K562 (cell line): Measurements from ENCODE around the gene LLPH. TPM values are rescaled to one million over a fixed set of nuclear protein-coding genes. Genes with fewer than 3 reads are reported as not detected.
A peak's percentile ranks its signal among the peaks of the same experiment; 100 is the strongest.

Experiments
- FOXA1 ChIP-seq: fragments of 450-650 bp; IDR thresholded peaks from 2 replicates; pipeline ENCODE4 v1.6.1; 2016; ENCODE audit warnings: mild to moderate bottlenecking, borderline replicate concordance
- KDM5B ChIP-seq: fragments of 200-600 bp; sonication (generic); IDR thresholded peaks from 2 replicates; pipeline ENCODE4 v1.6.1; 2012; ENCODE audit warnings: low read depth, mild to moderate bottlenecking, moderate library complexity, low read length, control low read depth, inconsistent platforms; ENCODE audit not compliant: insufficient replicate concordance
- MYNN ChIP-seq, 2 experiments: sonication (generic); formaldehyde crosslinking in 1 of 2; IDR thresholded peaks; 2 replicates each; pipeline versions ENCODE4 v1.5.0 to v1.6.1; 2016 to 2020; ENCODE audit warnings: antibody characterized with exemption in 1 of 2, missing genetic modification reagents in 1 of 2
- NCOA4 ChIP-seq: fragments of 450-650 bp; IDR thresholded peaks from 2 replicates; pipeline ENCODE4 v1.6.1; 2018; ENCODE audit warnings: mild to moderate bottlenecking; ENCODE audit not compliant: partially characterized antibody
- RNF2 ChIP-seq: sonication (generic); IDR thresholded peaks from 2 replicates; pipeline ENCODE4 v1.6.1; 2016
- ZBTB1 ChIP-seq: sonication (generic); formaldehyde crosslinking; IDR thresholded peaks from 2 replicates; pipeline ENCODE4 v1.8.1; 2023; ENCODE audit warnings: missing genetic modification reagents, low read depth, mild to moderate bottlenecking, borderline replicate concordance
- ZNF263 ChIP-seq: sonication (generic); formaldehyde crosslinking; IDR thresholded peaks from 2 replicates; pipeline ENCODE4 v1.8.0; 2022; ENCODE audit warnings: mild to moderate bottlenecking, missing genetic modification reagents, borderline replicate concordance
- ZNF347 ChIP-seq: fragments of 450-650 bp; formaldehyde crosslinking; IDR thresholded peaks from 2 replicates; pipeline ENCODE4 v1.4.0; 2020; ENCODE audit warnings: low read depth, mild to moderate bottlenecking, moderate library complexity
- ZNF507 ChIP-seq: conservative IDR thresholded peaks from 2 replicates; pipeline ENCODE4 v1.6.1; 2017; ENCODE audit warnings: missing genetic modification characterization, missing compliant biosample characterization
- ZNF668 ChIP-seq: fragments of 250-450 bp; sonication (Bioruptor Pico); IDR thresholded peaks from 2 replicates; pipeline ENCODE4 v1.8.0; 2022; ENCODE audit warnings: mild to moderate bottlenecking, inconsistent platforms
- polyA plus RNA-seq, 8 experiments: library from polyadenylated mRNA; depleted of rRNA in 4 of 8; stranded (reverse) in 5 of 8; unstranded in 3 of 8; fragments of >200 nt; fragmentation: Nextera tagmentation in 2 of 8; fragmentation: Illumina TruSeq in 1 of 8; extraction: Ambion mirVana in 2 of 8; extraction: Trizol in 1 of 8; gene quantifications; 2 replicates each; pipeline versions ENCODE4 v1.2.1 to v1.2.3, GENCODE V29; 2011 to 2014; ENCODE audit warnings: inconsistent platforms in 1 of 8, missing spikeins in 1 of 8
- total RNA-seq, 7 experiments: library from RNA; depleted of rRNA in 6 of 7; stranded (reverse); fragments of >200 nt in 6 of 7; fragmentation: Illumina TruSeq in 2 of 7; extraction: Trizol in 2 of 7; gene quantifications; 2 replicates each; pipeline versions ENCODE4 v1.2.1 to v1.2.3, GENCODE V29; 2011 to 2021; ENCODE audit warnings: low replicate concordance in 1 of 7
- TF ChIP-seq, protein P1 (sequence below): fragments of 250-450 bp; sonication (Bioruptor Pico); IDR thresholded peaks from 2 replicates; pipeline ENCODE4 v1.5.1; 2021; ENCODE audit warnings: mild to moderate bottlenecking
- TF ChIP-seq, protein P2 (sequence below): fragments of 450-650 bp; IDR thresholded peaks from 2 replicates; pipeline ENCODE4 v1.6.1; 2016; ENCODE audit warnings: mild to moderate bottlenecking, moderate library complexity

The LLPH gene
- total and polyA plus RNA-seq, 9 of the 15 experiments (the other 6 are each of a cell fraction or from before 2014, with no cell fraction given): 19.1 to 87.3 (median 59.6) TPM

DNA sequence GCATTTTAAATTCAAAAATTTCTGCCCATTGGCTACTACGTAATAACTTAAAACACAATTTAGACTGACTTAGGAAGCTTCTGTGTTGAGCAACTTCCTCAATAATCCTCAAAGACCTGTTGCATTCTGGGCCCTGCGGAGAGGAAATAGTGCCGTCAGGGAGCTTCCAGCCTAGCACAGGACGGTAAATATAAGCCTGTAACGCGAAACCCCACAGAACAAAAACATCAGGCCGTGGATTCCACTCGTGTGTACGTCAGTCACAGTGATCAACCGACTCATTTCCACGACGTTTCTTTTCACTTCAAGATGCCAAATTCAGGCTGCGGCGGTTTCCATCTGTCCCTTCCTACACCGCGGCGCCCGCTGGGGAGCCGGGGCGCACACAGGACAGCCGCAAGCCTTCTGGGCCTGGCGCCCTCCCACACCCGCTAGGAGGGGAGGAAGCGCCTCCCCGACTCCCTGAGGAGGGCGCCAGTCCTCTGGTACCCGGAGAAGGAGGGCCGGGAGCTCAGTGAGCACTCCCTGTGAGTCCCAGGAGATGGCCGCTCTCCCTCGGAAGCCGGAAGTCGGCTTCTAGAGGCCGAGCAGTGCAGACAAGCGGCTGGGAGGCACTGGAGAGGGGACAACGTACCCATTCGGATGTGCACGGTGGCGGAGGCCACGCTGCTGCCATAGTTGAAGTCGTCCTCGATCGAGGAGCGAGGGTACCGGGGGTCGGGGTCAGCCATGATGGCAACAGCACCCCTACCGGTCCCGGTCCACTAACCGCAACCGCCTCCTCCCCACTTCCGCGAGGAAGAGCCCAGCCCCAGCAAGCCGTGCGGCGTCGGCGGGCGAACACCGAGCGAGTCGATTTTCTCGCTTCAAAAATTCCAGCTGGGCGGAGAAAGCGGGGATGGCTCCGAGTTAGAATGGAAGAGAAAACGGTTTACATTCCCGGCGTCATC lies 38.9 kb upstream of the LLPH start, which contains the start of gene TMBIM4 (continued):
- TF ChIP-seq RNF2 (peak; percentile 65; the same call in 1 of the 2 replicates), ZNF263 (peak; percentile 99), ZNF668 (CRISPR knock-in tag) (no peak), NCOA4 (no peak), ZNF507 (tag) (no peak), MYNN (IDR thresholded peaks at IDR 0.05) (0 out of 2 replicates have a peak, but pooled peaks have one; percentile 15), MYNN (CRISPR knock-in tag; IDR thresholded peaks at IDR 0.05) (no peak), ZNF347 (no peak), ZBTB1 (CRISPR knock-in tag) (peak; percentile 80; the same call in 1 of the 2 replicates), FOXA1 (no peak), KDM5B (peak; percentile 89)
- TF ChIP-seq, protein P1, sequence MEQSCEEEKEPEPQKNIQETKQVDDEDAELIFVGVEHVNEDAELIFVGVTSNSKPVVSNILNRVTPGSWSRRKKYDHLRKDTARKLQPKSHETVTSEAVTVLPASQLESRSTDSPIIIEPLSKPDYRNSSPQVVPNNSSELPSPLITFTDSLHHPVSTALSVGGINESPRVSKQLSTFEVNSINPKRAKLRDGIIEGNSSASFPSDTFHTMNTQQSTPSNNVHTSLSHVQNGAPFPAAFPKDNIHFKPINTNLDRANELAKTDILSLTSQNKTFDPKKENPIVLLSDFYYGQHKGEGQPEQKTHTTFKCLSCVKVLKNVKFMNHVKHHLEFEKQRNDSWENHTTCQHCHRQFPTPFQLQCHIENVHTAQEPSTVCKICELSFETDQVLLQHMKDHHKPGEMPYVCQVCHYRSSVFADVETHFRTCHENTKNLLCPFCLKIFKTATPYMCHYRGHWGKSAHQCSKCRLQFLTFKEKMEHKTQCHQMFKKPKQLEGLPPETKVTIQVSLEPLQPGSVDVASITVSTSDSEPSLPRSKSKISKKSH (CRISPR knock-in tag): no peak
- TF ChIP-seq, protein P2, sequence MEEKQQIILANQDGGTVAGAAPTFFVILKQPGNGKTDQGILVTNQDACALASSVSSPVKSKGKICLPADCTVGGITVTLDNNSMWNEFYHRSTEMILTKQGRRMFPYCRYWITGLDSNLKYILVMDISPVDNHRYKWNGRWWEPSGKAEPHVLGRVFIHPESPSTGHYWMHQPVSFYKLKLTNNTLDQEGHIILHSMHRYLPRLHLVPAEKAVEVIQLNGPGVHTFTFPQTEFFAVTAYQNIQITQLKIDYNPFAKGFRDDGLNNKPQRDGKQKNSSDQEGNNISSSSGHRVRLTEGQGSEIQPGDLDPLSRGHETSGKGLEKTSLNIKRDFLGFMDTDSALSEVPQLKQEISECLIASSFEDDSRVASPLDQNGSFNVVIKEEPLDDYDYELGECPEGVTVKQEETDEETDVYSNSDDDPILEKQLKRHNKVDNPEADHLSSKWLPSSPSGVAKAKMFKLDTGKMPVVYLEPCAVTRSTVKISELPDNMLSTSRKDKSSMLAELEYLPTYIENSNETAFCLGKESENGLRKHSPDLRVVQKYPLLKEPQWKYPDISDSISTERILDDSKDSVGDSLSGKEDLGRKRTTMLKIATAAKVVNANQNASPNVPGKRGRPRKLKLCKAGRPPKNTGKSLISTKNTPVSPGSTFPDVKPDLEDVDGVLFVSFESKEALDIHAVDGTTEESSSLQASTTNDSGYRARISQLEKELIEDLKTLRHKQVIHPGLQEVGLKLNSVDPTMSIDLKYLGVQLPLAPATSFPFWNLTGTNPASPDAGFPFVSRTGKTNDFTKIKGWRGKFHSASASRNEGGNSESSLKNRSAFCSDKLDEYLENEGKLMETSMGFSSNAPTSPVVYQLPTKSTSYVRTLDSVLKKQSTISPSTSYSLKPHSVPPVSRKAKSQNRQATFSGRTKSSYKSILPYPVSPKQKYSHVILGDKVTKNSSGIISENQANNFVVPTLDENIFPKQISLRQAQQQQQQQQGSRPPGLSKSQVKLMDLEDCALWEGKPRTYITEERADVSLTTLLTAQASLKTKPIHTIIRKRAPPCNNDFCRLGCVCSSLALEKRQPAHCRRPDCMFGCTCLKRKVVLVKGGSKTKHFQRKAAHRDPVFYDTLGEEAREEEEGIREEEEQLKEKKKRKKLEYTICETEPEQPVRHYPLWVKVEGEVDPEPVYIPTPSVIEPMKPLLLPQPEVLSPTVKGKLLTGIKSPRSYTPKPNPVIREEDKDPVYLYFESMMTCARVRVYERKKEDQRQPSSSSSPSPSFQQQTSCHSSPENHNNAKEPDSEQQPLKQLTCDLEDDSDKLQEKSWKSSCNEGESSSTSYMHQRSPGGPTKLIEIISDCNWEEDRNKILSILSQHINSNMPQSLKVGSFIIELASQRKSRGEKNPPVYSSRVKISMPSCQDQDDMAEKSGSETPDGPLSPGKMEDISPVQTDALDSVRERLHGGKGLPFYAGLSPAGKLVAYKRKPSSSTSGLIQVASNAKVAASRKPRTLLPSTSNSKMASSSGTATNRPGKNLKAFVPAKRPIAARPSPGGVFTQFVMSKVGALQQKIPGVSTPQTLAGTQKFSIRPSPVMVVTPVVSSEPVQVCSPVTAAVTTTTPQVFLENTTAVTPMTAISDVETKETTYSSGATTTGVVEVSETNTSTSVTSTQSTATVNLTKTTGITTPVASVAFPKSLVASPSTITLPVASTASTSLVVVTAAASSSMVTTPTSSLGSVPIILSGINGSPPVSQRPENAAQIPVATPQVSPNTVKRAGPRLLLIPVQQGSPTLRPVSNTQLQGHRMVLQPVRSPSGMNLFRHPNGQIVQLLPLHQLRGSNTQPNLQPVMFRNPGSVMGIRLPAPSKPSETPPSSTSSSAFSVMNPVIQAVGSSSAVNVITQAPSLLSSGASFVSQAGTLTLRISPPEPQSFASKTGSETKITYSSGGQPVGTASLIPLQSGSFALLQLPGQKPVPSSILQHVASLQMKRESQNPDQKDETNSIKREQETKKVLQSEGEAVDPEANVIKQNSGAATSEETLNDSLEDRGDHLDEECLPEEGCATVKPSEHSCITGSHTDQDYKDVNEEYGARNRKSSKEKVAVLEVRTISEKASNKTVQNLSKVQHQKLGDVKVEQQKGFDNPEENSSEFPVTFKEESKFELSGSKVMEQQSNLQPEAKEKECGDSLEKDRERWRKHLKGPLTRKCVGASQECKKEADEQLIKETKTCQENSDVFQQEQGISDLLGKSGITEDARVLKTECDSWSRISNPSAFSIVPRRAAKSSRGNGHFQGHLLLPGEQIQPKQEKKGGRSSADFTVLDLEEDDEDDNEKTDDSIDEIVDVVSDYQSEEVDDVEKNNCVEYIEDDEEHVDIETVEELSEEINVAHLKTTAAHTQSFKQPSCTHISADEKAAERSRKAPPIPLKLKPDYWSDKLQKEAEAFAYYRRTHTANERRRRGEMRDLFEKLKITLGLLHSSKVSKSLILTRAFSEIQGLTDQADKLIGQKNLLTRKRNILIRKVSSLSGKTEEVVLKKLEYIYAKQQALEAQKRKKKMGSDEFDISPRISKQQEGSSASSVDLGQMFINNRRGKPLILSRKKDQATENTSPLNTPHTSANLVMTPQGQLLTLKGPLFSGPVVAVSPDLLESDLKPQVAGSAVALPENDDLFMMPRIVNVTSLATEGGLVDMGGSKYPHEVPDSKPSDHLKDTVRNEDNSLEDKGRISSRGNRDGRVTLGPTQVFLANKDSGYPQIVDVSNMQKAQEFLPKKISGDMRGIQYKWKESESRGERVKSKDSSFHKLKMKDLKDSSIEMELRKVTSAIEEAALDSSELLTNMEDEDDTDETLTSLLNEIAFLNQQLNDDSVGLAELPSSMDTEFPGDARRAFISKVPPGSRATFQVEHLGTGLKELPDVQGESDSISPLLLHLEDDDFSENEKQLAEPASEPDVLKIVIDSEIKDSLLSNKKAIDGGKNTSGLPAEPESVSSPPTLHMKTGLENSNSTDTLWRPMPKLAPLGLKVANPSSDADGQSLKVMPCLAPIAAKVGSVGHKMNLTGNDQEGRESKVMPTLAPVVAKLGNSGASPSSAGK: peak; percentile 58
